Spleen (tissue), 11 donors: Measurements from ENCODE around the gene FBXO34. TPM values are rescaled to one million over a fixed set of nuclear protein-coding genes. Genes with fewer than 3 reads are reported as not detected.

Experiments
- DNase-seq: peaks from one replicate; pipeline ENCODE4 v3.0.0-alpha.2; 2020
- H3K27ac ChIP-seq, 8 donors: fragments of 200-600 bp; sonication (generic) in 7 of 8; 1 replicate in 4 of 8; 2 replicates in 4 of 8; pipeline versions ENCODE4 v1.5.0 to v1.8.0; 2016 to 2021; ENCODE audit warnings: inconsistent platforms in 4 of 8, mild to moderate bottlenecking in 4 of 8, moderate library complexity in 1 of 8
- H3K27me3 ChIP-seq, 7 donors: fragments of 200-600 bp; sonication (generic) in 6 of 7; replicated peaks in 1 of 7; 1 replicate in 4 of 7; 2 replicates in 3 of 7; pipeline versions ENCODE4 v1.5.0 to v1.8.0; 2016 to 2021; ENCODE audit warnings: inconsistent platforms in 3 of 7, mild to moderate bottlenecking in 1 of 7
- H3K36me3 ChIP-seq, 6 donors: fragments of 200-600 bp; sonication (generic) in 5 of 6; 1 replicate in 4 of 6; 2 replicates in 2 of 6; pipeline versions ENCODE4 v1.5.0 to v1.8.0; 2016 to 2021; ENCODE audit warnings: inconsistent platforms in 2 of 6
- H3K4me1 ChIP-seq, 6 donors: fragments of 200-600 bp; sonication (generic) in 5 of 6; 1 replicate in 3 of 6; 2 replicates in 3 of 6; pipeline versions ENCODE4 v1.5.0 to v1.8.0; 2016 to 2021; ENCODE audit warnings: inconsistent platforms in 3 of 6
- H3K4me3 ChIP-seq, 8 donors: fragments of 200-600 bp; sonication (generic) in 7 of 8; 1 replicate in 4 of 8; 2 replicates in 4 of 8; pipeline versions ENCODE4 v1.5.0 to v1.8.0; 2016 to 2021; ENCODE audit warnings: inconsistent platforms in 4 of 8, mild to moderate bottlenecking in 4 of 8, moderate library complexity in 2 of 8
- H3K9me3 ChIP-seq, 8 donors: fragments of 200-600 bp; sonication (generic) in 7 of 8; 1 replicate in 4 of 8; 2 replicates in 4 of 8; pipeline versions ENCODE4 v1.5.0 to v1.8.0; 2016 to 2021; ENCODE audit warnings: inconsistent platforms in 4 of 8
- POLR2A ChIP-seq, 3 donors: fragments of 450-650 bp; IDR thresholded peaks; one replicate each; pipeline ENCODE4 v1.5.1; 2017; ENCODE audit warnings: antibody characterized with exemption in 3 of 3, mild to moderate bottlenecking in 1 of 3
- POLR2AphosphoS5 ChIP-seq, 3 donors: sonication (generic); formaldehyde crosslinking; IDR thresholded peaks; one replicate each; pipeline ENCODE4 v1.5.1; 2017; ENCODE audit warnings: antibody characterized with exemption in 3 of 3
- WGBS, 5 donors: extraction: QIAGEN DNeasy Blood & Tissue Kit in 3 of 5; methylation state at CpG; one replicate each; pipeline versions ENCODE4 v1.1.5 to v1.1.7; 2013 to 2018; 5-methylcytosine and 5-hydroxymethylcytosine counted together
- intact Hi-C: fragments of 100-400 bp; cut with DNase I; formaldehyde crosslinking; loops from one replicate; pipeline ENCODE4 v1.15.0; 2023; ENCODE audit warnings: low total_unique reads
- polyA plus RNA-seq, 3 donors: library from polyadenylated mRNA; stranded (reverse); fragments of 200-250 nt; gene quantifications; one replicate each; pipeline ENCODE4 v1.2.1, GENCODE V29; 2013
- total RNA-seq, 7 donors: library from RNA; depleted of rRNA in 3 of 7; stranded (reverse); fragments of >200 nt in 3 of 7; fragmentation: NEBNext Ultra II Directional in 4 of 7; extraction: Animal tissue kit (Norgen Biotek cat#: 25700) in 4 of 7; gene quantifications; one replicate each; pipeline versions ENCODE4 v1.1.0 to v1.2.1, GENCODE V29; 2016 to 2021
- TF ChIP-seq, protein P1 (sequence below), 11 experiments: fragments of 200-600 bp in 7 of 11; fragments of 450-650 bp in 4 of 11; sonication (generic) in 4 of 11; IDR thresholded peaks in 8 of 11; conservative IDR thresholded peaks in 3 of 11; 1 replicate in 7 of 11; 2 replicates in 4 of 11; pipeline versions ENCODE4 v1.4.0 to v1.8.0; 2016 to 2021; ENCODE audit warnings: antibody characterized with exemption in 11 of 11, inconsistent platforms in 4 of 11, mild to moderate bottlenecking in 1 of 11
- donor health status: healthy with polysubstance abuse.
- donor health status: DM: no; HTN: no; CAD: no; lungs with moderate emphysema.
- donor health status: DM: no; HTN: no; CAD: no.
- donor health status: Bipolar disorder and iron deficiency.
- donor health status: healthy.
- donor health status: DM: no; HTN: no; CAD: no.
- donor health status: DM: yes; HTN: yes; CAD: no.

FBXO34 gene
- total and polyA plus RNA-seq, 10 donors = 5.8 to 46.0 (median 26.7) TPM

DNA sequence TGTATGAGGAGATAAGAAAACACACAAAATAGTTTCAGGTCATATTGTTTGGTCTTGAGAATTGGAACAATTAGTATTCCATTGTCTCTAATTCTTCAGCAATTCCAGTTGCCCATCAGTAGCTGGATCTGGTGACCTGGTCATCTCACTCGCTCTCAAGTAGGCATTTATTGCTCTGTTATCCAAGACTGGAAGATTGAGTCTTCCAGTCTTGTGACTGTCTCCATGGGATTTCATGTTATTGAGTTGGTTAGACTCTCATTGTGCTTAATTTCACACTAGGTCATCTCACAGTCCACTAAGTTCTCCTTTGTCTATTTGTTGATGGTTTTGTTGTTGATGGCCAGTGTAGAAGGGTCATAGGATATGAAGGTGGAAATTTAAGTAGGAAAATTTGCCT is 47.5 kb downstream of the FBXO34 start:
- H3K36me3 ChIP-seq = peaks cover 0 to 47% (median 3%) of the 10 kb centered on the region in 6 donors
- intact Hi-C loops = no loop called here
- DNase-seq = no peak
- H3K27ac ChIP-seq = no peak overlapping the region
- 92 to 100% (median 100%) methylated on average over 1 of the region's 1 CpG for WGBS, 5 donors
- no peak for TF ChIP-seq POLR2AphosphoS5 (IDR thresholded peaks at IDR 0.05)
- TF ChIP-seq POLR2A (IDR thresholded peaks at IDR 0.05) = no peak
- TF ChIP-seq, protein P1, sequence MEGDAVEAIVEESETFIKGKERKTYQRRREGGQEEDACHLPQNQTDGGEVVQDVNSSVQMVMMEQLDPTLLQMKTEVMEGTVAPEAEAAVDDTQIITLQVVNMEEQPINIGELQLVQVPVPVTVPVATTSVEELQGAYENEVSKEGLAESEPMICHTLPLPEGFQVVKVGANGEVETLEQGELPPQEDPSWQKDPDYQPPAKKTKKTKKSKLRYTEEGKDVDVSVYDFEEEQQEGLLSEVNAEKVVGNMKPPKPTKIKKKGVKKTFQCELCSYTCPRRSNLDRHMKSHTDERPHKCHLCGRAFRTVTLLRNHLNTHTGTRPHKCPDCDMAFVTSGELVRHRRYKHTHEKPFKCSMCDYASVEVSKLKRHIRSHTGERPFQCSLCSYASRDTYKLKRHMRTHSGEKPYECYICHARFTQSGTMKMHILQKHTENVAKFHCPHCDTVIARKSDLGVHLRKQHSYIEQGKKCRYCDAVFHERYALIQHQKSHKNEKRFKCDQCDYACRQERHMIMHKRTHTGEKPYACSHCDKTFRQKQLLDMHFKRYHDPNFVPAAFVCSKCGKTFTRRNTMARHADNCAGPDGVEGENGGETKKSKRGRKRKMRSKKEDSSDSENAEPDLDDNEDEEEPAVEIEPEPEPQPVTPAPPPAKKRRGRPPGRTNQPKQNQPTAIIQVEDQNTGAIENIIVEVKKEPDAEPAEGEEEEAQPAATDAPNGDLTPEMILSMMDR (IDR thresholded peaks at IDR 0.05 in 8 of 11, conservative IDR thresholded peaks at IDR 0.05 in 3 of 11) = no peak
- peaks cover 0 to 8% (median 1%) of the 10 kb centered on the region in 8 donors for H3K9me3 ChIP-seq
- H3K27me3 ChIP-seq = no peaks in the 10 kb centered on the region
- no peaks in the 10 kb centered on the region for H3K4me1 ChIP-seq
- H3K4me3 ChIP-seq = no peak overlapping the region

DNA sequence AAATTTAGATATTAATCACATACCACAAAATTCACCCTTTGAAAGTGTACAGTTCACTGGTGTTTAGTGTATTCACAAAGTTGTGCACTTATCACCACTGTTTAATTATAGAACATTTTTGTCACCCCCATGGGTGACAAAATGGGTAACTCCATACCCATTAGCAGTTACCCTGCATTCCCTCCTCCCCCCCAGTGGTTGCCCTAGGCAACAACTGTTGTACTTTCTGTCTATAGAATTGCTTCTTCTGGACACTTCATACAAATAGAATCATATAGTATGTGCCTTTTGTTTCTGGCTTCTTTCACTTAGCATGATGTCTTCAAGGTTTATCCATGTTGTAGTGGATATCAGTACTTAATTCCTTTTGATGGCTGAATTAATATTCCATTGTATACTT is 52.7 kb downstream of the FBXO34 start:
- Histone ChIP-seq H3K27me3 (no peaks in the 10 kb centered on the region), H3K9me3 (peaks cover 0 to 7% (median 0%) of the 10 kb centered on the region in 8 donors), H3K36me3 (peaks cover 0 to 18% (median 0%) of the 10 kb centered on the region in 6 donors), H3K4me1 (peaks cover 0 to 30% (median 13%) of the 10 kb centered on the region in 6 donors), H3K4me3 (no peak overlapping the region), H3K27ac (no peak overlapping the region)
- intact Hi-C loops = no loop called here
- no peak for TF ChIP-seq POLR2AphosphoS5 (IDR thresholded peaks at IDR 0.05)
- no peak for TF ChIP-seq POLR2A (IDR thresholded peaks at IDR 0.05)
- TF ChIP-seq, protein P1 (IDR thresholded peaks at IDR 0.05 in 8 of 11, conservative IDR thresholded peaks at IDR 0.05 in 3 of 11) = no peak
- no peak for DNase-seq

DNA sequence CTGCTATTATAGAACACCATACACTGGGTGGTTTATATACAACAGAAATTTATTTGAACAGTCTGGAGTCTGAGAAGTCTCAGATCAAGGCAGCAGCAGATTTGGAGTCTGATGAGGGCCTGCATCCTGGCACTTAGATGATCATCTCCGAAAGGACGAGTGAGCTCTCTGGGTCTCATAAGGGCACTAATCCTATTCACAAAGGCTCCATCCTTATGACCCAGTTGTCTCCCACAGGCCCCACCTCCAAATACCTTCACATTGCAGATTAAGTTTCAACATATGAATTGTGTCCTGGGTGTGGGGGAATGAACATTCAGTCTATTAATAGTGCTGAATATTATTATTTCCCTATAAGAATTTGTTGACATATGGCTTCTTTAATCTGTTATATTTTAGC is 53.6 kb downstream of the FBXO34 start:
- intact Hi-C loops = no loop called here
- peaks cover 0 to 7% (median 0%) of the 10 kb centered on the region in 8 donors for H3K9me3 ChIP-seq
- peaks cover 0 to 39% (median 17%) of the 10 kb centered on the region in 6 donors for H3K4me1 ChIP-seq
- WGBS, 5 donors = 94 to 98% (median 97%) methylated on average over 2 of the region's 2 CpGs
- no peak for TF ChIP-seq POLR2A (IDR thresholded peaks at IDR 0.05)
- no peak for TF ChIP-seq POLR2AphosphoS5 (IDR thresholded peaks at IDR 0.05)
- TF ChIP-seq, protein P1 (IDR thresholded peaks at IDR 0.05 in 8 of 11, conservative IDR thresholded peaks at IDR 0.05 in 3 of 11) = no peak
- DNase-seq = no peak
- no peaks in the 10 kb centered on the region for H3K27me3 ChIP-seq
- no peak overlapping the region for H3K4me3 ChIP-seq
- H3K36me3 ChIP-seq = peaks cover 0 to 13% (median 0%) of the 10 kb centered on the region in 6 donors
- no peak overlapping the region for H3K27ac ChIP-seq

DNA sequence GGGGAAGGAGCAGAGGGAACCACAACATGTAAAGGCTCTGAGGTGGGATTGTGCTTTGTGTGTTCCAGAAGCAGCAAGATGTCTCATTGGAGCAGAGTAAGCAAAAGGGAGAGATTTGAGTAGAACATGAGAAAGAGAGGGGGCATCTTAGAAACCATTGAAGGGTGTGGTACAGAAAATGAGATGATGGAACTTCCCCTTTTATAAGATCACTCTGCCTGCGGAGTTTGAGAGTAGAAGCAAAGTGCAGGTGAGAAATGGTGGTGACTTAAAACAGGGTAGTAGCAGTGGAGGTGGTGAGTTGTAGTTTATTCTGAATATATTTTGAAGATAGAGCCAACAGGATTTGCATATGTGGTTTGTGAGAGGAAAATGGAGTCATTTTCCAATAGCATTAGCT is 56.0 kb downstream of the FBXO34 start:
- H3K4me3 ChIP-seq = no peak overlapping the region
- intact Hi-C loops = no loop called here
- peaks cover 6 to 57% (median 29%) of the 10 kb centered on the region in 6 donors for H3K4me1 ChIP-seq
- H3K36me3 ChIP-seq = peaks cover 0 to 4% (median 0%) of the 10 kb centered on the region in 6 donors
- no peaks in the 10 kb centered on the region for H3K27me3 ChIP-seq
- 19 to 38% (median 33%) methylated on average over 1 of the region's 1 CpG for whole genome bisulfite sequencing, 5 donors
- H3K27ac ChIP-seq = peak overlapping the region in 2 of 8 donors; percentile 19 to 60
- DNase-seq = no peak
- TF ChIP-seq POLR2A (IDR thresholded peaks at IDR 0.05) (no peak), POLR2AphosphoS5 (IDR thresholded peaks at IDR 0.05) (no peak)
- TF ChIP-seq, protein P1 (IDR thresholded peaks at IDR 0.05 in 8 of 11, conservative IDR thresholded peaks at IDR 0.05 in 3 of 11) = no peak
- peaks cover 0 to 7% (median 0%) of the 10 kb centered on the region in 8 donors for H3K9me3 ChIP-seq
